ENCODE data around the gene TFAM. TPM values are rescaled to one million over a fixed set of nuclear protein-coding genes. Genes with fewer than 3 reads are reported as not detected.
A peak's percentile ranks its signal among the peaks of the same experiment; 100 is the strongest.

The TFAM gene
- 10 to 100 TPM; 33.9 to 40.2 TPM for total RNA-seq
- total RNA-seq, result 47.6 to 87.7 reads per million in 2 donors

GRCh38 chr10:58384999-58385783 lies at the start of gene TFAM:
TFAM (plus strand) TSS chr10:58385410; CDS start chr10:58385548, 138 bp downstream.
- Mint-ChIP-seq H3K4me3 (peak within 1 kb of the TSS; percentile 97), H3K27me3 (no peaks in the 10 kb centered on the region), H3K36me3 (ENCODE audit: low read depth) (peaks cover 3% of the 10 kb centered on the region), H3K4me1 (peaks cover 27% of the 10 kb centered on the region), H3K27ac (peak within 1 kb of the TSS; percentile 96)
- peak; percentile 82 for ATAC-seq
- no peaks in the 10 kb centered on the region for H3K9me3 ChIP-seq (ENCODE audit: control insufficient read depth, low read length, poor library complexity, severe bottlenecking)
- DNase-seq, result peak; percentile 88 to 96 (median 91)

GRCh38 chr10:58336242-58336641 lies 49.0 kb upstream of the TFAM start:
- H3K27me3 Mint-ChIP-seq, result no peaks in the 10 kb centered on the region
- H3K27ac Mint-ChIP-seq, result peak overlapping the region; percentile 78
- no peaks in the 10 kb centered on the region for H3K9me3 ChIP-seq (ENCODE audit: control insufficient read depth, low read length, poor library complexity, severe bottlenecking)
- ATAC-seq (no peak), DNase-seq (no peak)
- peak overlapping the region; percentile 97 for H3K4me3 Mint-ChIP-seq
- H3K4me1 Mint-ChIP-seq, result peaks cover 31% of the 10 kb centered on the region
- no peaks in the 10 kb centered on the region for H3K36me3 Mint-ChIP-seq (ENCODE audit: low read depth)

- no peaks in the 10 kb centered on the region for H3K27me3 Mint-ChIP-seq
- peaks cover 3% of the 10 kb centered on the region for H3K36me3 Mint-ChIP-seq (ENCODE audit: low read depth)
- H3K4me1 Mint-ChIP-seq, result peaks cover 30% of the 10 kb centered on the region
- DNase-seq, result no peak
- no peak overlapping the region for H3K4me3 Mint-ChIP-seq
- H3K9me3 ChIP-seq (ENCODE audit: control insufficient read depth, low read length, poor library complexity, severe bottlenecking), result no peaks in the 10 kb centered on the region
- H3K27ac Mint-ChIP-seq, result no peak overlapping the region
- ATAC-seq, result no peak
These were observed 43.8 kb upstream of the TFAM start for GRCh38 chr10:58341422-58341821.

GRCh38 chr10:58341947-58342346 lies 43.3 kb upstream of the TFAM start:
- peaks cover 29% of the 10 kb centered on the region for H3K4me1 Mint-ChIP-seq
- ATAC-seq (no peak), DNase-seq (no peak)
- H3K9me3 ChIP-seq (ENCODE audit: control insufficient read depth, low read length, poor library complexity, severe bottlenecking), result no peaks in the 10 kb centered on the region
- no peak overlapping the region for H3K4me3 Mint-ChIP-seq
- peaks cover 3% of the 10 kb centered on the region for H3K36me3 Mint-ChIP-seq (ENCODE audit: low read depth)
- H3K27me3 Mint-ChIP-seq, result no peaks in the 10 kb centered on the region
- H3K27ac Mint-ChIP-seq, result no peak overlapping the region

GRCh38 chr10:58347967-58348366 lies 37.2 kb upstream of the TFAM start:
- no peak for ATAC-seq
- H3K36me3 Mint-ChIP-seq (ENCODE audit: low read depth), result peaks cover 5% of the 10 kb centered on the region
- no peaks in the 10 kb centered on the region for H3K9me3 ChIP-seq (ENCODE audit: control insufficient read depth, low read length, poor library complexity, severe bottlenecking)
- no peak overlapping the region for H3K27ac Mint-ChIP-seq
- no peak for DNase-seq
- no peaks in the 10 kb centered on the region for H3K27me3 Mint-ChIP-seq
- H3K4me3 Mint-ChIP-seq, result no peak overlapping the region
- peaks cover 34% of the 10 kb centered on the region for H3K4me1 Mint-ChIP-seq

- peaks cover 32% of the 10 kb centered on the region for H3K4me1 Mint-ChIP-seq
- DNase-seq, result no peak
These were observed 36.6 kb upstream of the TFAM start for GRCh38 chr10:58348571-58349033.

GRCh38 chr10:58350023-58350422 lies 35.2 kb upstream of the TFAM start:
- Mint-ChIP-seq H3K27me3 (no peaks in the 10 kb centered on the region), H3K27ac (no peak overlapping the region), H3K4me3 (no peak overlapping the region), H3K36me3 (ENCODE audit: low read depth) (peaks cover 5% of the 10 kb centered on the region), H3K4me1 (peaks cover 34% of the 10 kb centered on the region)
- DNase-seq (no peak), ATAC-seq (no peak)
- no peaks in the 10 kb centered on the region for H3K9me3 ChIP-seq (ENCODE audit: control insufficient read depth, low read length, poor library complexity, severe bottlenecking)

More at GRCh38 chr10:58348571-58349033, 36.6 kb upstream of the TFAM start:
- Mint-ChIP-seq H3K27ac (no peak overlapping the region), H3K27me3 (no peaks in the 10 kb centered on the region), H3K36me3 (ENCODE audit: low read depth) (peaks cover 5% of the 10 kb centered on the region), H3K4me3 (no peak overlapping the region)
- ATAC-seq, result no peak
- H3K9me3 ChIP-seq (ENCODE audit: control insufficient read depth, low read length, poor library complexity, severe bottlenecking), result no peaks in the 10 kb centered on the region

- H3K27ac Mint-ChIP-seq, result no peak overlapping the region
- no peaks in the 10 kb centered on the region for H3K27me3 Mint-ChIP-seq
- H3K4me1 Mint-ChIP-seq, result peaks cover 37% of the 10 kb centered on the region
These were observed 34.4 kb upstream of the TFAM start for GRCh38 chr10:58350619-58351323.

GRCh38 chr10:58351616-58352578 lies 33.3 kb upstream of the TFAM start:
- H3K4me1 Mint-ChIP-seq, result peaks cover 36% of the 10 kb centered on the region
- H3K36me3 Mint-ChIP-seq (ENCODE audit: low read depth), result peaks cover 2% of the 10 kb centered on the region

More at GRCh38 chr10:58350619-58351323, 34.4 kb upstream of the TFAM start:
- ATAC-seq (no peak), DNase-seq (no peak)
- Mint-ChIP-seq H3K4me3 (no peak overlapping the region), H3K36me3 (ENCODE audit: low read depth) (peaks cover 2% of the 10 kb centered on the region)
- H3K9me3 ChIP-seq (ENCODE audit: control insufficient read depth, low read length, poor library complexity, severe bottlenecking), result no peaks in the 10 kb centered on the region

GRCh38 chr10:58352956-58353610 lies 32.1 kb upstream of the TFAM start:
- Mint-ChIP-seq H3K4me1 (peaks cover 32% of the 10 kb centered on the region), H3K4me3 (no peak overlapping the region), H3K27ac (peak overlapping the region; percentile 11), H3K27me3 (no peaks in the 10 kb centered on the region), H3K36me3 (ENCODE audit: low read depth) (peaks cover 2% of the 10 kb centered on the region)
- no peaks in the 10 kb centered on the region for H3K9me3 ChIP-seq (ENCODE audit: control insufficient read depth, low read length, poor library complexity, severe bottlenecking)
- ATAC-seq, result no peak
- no peak for DNase-seq

More at GRCh38 chr10:58351616-58352578, 33.3 kb upstream of the TFAM start:
- H3K9me3 ChIP-seq (ENCODE audit: control insufficient read depth, low read length, poor library complexity, severe bottlenecking), result no peaks in the 10 kb centered on the region
- no peaks in the 10 kb centered on the region for H3K27me3 Mint-ChIP-seq
- no peak for DNase-seq
- H3K4me3 Mint-ChIP-seq, result no peak overlapping the region
- no peak for ATAC-seq
- no peak overlapping the region for H3K27ac Mint-ChIP-seq

- Mint-ChIP-seq H3K27ac (peak overlapping the region; percentile 45), H3K4me1 (peaks cover 33% of the 10 kb centered on the region), H3K4me3 (no peak overlapping the region)
These were observed 28.5 kb upstream of the TFAM start for GRCh38 chr10:58356756-58357155.

GRCh38 chr10:58358314-58358933 lies 26.8 kb upstream of the TFAM start:
- H3K36me3 Mint-ChIP-seq (ENCODE audit: low read depth), result no peaks in the 10 kb centered on the region
- no peak overlapping the region for H3K4me3 Mint-ChIP-seq
- no peak overlapping the region for H3K27ac Mint-ChIP-seq
- H3K9me3 ChIP-seq (ENCODE audit: control insufficient read depth, low read length, poor library complexity, severe bottlenecking), result no peaks in the 10 kb centered on the region
- no peaks in the 10 kb centered on the region for H3K27me3 Mint-ChIP-seq
- DNase-seq (no peak), ATAC-seq (no peak)
- peaks cover 31% of the 10 kb centered on the region for H3K4me1 Mint-ChIP-seq

More at GRCh38 chr10:58356756-58357155, 28.5 kb upstream of the TFAM start:
- no peaks in the 10 kb centered on the region for H3K36me3 Mint-ChIP-seq (ENCODE audit: low read depth)
- no peaks in the 10 kb centered on the region for H3K27me3 Mint-ChIP-seq
- no peaks in the 10 kb centered on the region for H3K9me3 ChIP-seq (ENCODE audit: control insufficient read depth, low read length, poor library complexity, severe bottlenecking)
- DNase-seq (no peak), ATAC-seq (no peak)
